Vagina (tissue), 2 donors: ENCODE results near the gene SRP68. TPM values are rescaled to one million over a fixed set of nuclear protein-coding genes. Genes with fewer than 3 reads are reported as not detected.

Source experiments
- DNase-seq, 2 donors: peaks; one replicate each; pipeline ENCODE4 v3.0.0-alpha.2; 2017; ENCODE audit errors: extremely low spot score in 2 of 2
- H3K27ac ChIP-seq: fragments of 200-600 bp; sonication (generic); one replicate; pipeline ENCODE4 v1.5.1; 2019
- H3K27me3 ChIP-seq: fragments of 200-600 bp; sonication (generic); one replicate; pipeline ENCODE4 v1.5.1; 2019
- H3K36me3 ChIP-seq, 2 donors: fragments of 200-600 bp; sonication (generic); one replicate each; pipeline ENCODE4 v1.5.1; 2017 to 2019
- H3K4me1 ChIP-seq: fragments of 200-600 bp; sonication (generic); one replicate; pipeline ENCODE4 v1.5.1; 2019
- H3K4me3 ChIP-seq, 2 donors: fragments of 200-600 bp; sonication (generic); 1 replicate in 1 of 2; 2 replicates in 1 of 2; pipeline ENCODE4 v1.5.1; 2016 to 2019
- H3K9me3 ChIP-seq: fragments of 200-600 bp; sonication (generic); one replicate; pipeline ENCODE4 v1.5.1; 2019
- CTCF ChIP-seq, 3 experiments: fragments of 450-650 bp in 2 of 3; fragments of 200-600 bp in 1 of 3; sonication (generic) in 1 of 3; IDR thresholded peaks; one replicate each; pipeline ENCODE4 v1.5.1; 2017 to 2019; ENCODE audit warnings: antibody characterized with exemption in 3 of 3, mild to moderate bottlenecking in 2 of 3, moderate library complexity in 2 of 3
- POLR2A ChIP-seq, 2 donors: fragments of 450-650 bp; IDR thresholded peaks; one replicate each; pipeline ENCODE4 v1.6.1; 2017; ENCODE audit warnings: antibody characterized with exemption in 2 of 2, mild to moderate bottlenecking in 2 of 2, moderate library complexity in 2 of 2
- POLR2AphosphoS5 ChIP-seq, 2 donors: sonication (generic); formaldehyde crosslinking; IDR thresholded peaks; one replicate each; pipeline ENCODE4 v1.9.0; 2017; ENCODE audit warnings: antibody characterized with exemption in 2 of 2, mild to moderate bottlenecking in 2 of 2, low read depth in 1 of 2; ENCODE audit not compliant: insufficient read depth in 1 of 2
- intact Hi-C: fragments of 100-400 bp; cut with DNase I; formaldehyde crosslinking; loops from one replicate; pipeline ENCODE4 v1.15.1; 2023
- total RNA-seq: library from RNA; depleted of rRNA; stranded (reverse); fragments of >200 nt; gene quantifications from one replicate; pipeline ENCODE4 v1.2.3, GENCODE V29; 2016

SRP68 gene
- total RNA-seq, 1 donor from 2014 or later, result 52.8 TPM

DNA sequence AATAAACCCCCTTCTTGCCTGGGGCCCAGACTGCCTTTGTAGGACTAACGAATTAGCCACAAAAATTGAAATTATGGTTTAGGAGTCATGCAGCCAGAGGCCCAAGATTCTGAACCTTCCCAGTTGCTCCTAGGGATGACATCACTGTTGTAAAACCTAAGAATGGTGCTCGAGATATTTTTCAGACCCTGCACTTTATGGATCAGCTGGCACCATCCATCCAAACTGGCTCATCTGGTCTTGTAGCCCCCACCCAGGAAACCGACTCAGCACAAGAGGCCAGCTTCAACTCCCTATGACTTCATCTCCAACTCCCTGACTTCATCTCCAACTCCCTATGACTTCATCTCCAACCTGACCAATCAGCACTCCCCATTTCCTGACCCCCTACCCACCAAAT lies 34.3 kb downstream of the SRP68 start:
- peaks cover 12% of the 10 kb centered on the region for H3K4me1 ChIP-seq
- no peaks in the 10 kb centered on the region for H3K9me3 ChIP-seq
- TF ChIP-seq POLR2AphosphoS5 (IDR thresholded peaks at IDR 0.05; ENCODE audit: insufficient read depth in 1 of 2, low read depth in 1 of 2) (no peak), POLR2A (IDR thresholded peaks at IDR 0.05) (no peak), CTCF (IDR thresholded peaks at IDR 0.05) (no peak)
- no peak overlapping the region for H3K27ac ChIP-seq
- DNase-seq, result no peak
- H3K4me3 ChIP-seq, result no peak overlapping the region
- H3K36me3 ChIP-seq, result peaks cover 4 to 49% of the 10 kb centered on the region in 2 donors
- intact Hi-C loops, result no loop called here
- H3K27me3 ChIP-seq, result no peaks in the 10 kb centered on the region

- H3K4me3 ChIP-seq, result no peak overlapping the region
- intact Hi-C loops, result no loop called here
- H3K27me3 ChIP-seq, result no peaks in the 10 kb centered on the region
- H3K4me1 ChIP-seq, result peaks cover 12% of the 10 kb centered on the region
- TF ChIP-seq POLR2A (IDR thresholded peaks at IDR 0.05), result no peak
- TF ChIP-seq POLR2AphosphoS5 (IDR thresholded peaks at IDR 0.05; ENCODE audit: insufficient read depth in 1 of 2, low read depth in 1 of 2), result no peak
- H3K27ac ChIP-seq, result no peak overlapping the region
- H3K9me3 ChIP-seq, result no peaks in the 10 kb centered on the region
- H3K36me3 ChIP-seq, result peaks cover 4 to 35% of the 10 kb centered on the region in 2 donors
- DNase-seq, result no peak
These were observed 35.6 kb downstream of the SRP68 start for GRCh38 chr17:76036497-76037261.

DNA sequence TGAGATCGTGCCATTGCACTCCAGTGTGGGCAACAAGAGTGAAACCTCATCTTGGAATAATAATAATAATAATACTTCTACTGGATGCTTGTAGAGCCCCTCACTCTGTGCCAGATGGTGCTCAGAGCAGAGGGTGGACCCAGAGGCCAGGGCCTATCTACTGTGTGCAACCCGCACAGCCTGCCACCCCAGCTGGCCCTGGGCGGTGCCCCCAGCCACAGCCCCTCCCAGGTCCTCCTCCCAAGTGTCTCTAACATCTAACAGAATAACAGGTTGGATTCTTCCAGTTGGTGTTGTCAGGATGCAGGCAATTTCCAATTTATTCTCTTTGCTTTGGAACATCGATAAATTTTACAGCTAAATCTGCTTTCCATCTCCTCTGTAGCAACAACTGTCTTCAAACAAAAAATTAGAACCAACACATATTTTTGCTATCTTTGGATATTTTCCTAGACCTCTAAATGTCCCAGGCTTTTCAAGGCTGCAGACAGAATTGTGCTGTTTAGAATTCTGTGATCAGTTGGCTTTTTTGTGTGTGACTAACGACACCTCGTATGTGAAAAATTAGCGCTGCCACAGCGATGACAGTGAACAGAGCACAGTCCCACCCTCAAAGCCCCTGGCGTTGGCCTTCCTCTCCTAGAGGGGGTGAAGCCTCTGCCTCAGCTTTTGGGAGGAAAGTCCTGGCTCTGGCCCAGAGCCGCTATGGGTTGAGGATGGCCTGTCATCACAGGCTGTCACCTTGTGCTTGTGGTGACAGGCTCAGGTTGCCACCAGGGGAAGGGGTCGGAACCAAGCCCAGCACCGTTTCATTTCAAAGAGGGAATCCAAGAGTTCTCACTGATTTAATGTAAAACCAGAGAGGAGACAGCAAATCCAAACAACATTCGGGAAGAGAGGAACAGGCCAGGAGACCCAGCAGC lies 37.6 kb downstream of the SRP68 start:
- Histone ChIP-seq H3K27ac (no peak overlapping the region), H3K27me3 (no peaks in the 10 kb centered on the region), H3K4me3 (no peak overlapping the region), H3K36me3 (peaks cover 0 to 15% of the 10 kb centered on the region in 2 donors), H3K4me1 (peaks cover 15% of the 10 kb centered on the region), H3K9me3 (no peaks in the 10 kb centered on the region)
- no peak for DNase-seq
- TF ChIP-seq CTCF (IDR thresholded peaks at IDR 0.05) (no peak), POLR2A (IDR thresholded peaks at IDR 0.05) (no peak), POLR2AphosphoS5 (IDR thresholded peaks at IDR 0.05; ENCODE audit: insufficient read depth in 1 of 2, low read depth in 1 of 2) (no peak)
- intact Hi-C loops, result no loop called here

DNA sequence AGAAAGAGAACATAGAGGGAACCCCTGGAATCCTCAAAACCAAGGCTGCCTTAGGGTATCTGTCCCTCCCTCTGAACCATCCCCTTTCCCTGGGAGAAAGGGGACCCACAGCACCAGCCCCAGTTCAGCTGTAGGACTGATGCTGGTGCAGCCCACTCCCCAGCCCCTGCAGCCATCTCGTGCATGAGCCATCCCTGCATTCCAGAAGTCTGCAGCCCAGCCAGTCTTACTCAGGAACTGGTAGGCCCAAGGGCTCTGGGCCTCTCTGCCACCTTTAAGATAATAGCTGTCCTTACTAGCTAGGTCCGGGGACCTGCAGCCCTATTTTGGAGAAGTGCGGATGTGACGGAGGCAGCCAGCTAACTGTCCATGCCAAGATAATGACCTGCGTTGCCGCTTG lies 39.2 kb downstream of the SRP68 start:
- Histone ChIP-seq H3K27me3 (no peaks in the 10 kb centered on the region), H3K9me3 (no peaks in the 10 kb centered on the region), H3K36me3 (no peaks in the 10 kb centered on the region), H3K4me3 (no peak overlapping the region), H3K27ac (no peak overlapping the region), H3K4me1 (peaks cover 21% of the 10 kb centered on the region)
- no peak for DNase-seq
- TF ChIP-seq POLR2AphosphoS5 (IDR thresholded peaks at IDR 0.05; ENCODE audit: insufficient read depth in 1 of 2, low read depth in 1 of 2), result no peak
- TF ChIP-seq POLR2A (IDR thresholded peaks at IDR 0.05), result no peak
- intact Hi-C loops, result no loop called here

DNA sequence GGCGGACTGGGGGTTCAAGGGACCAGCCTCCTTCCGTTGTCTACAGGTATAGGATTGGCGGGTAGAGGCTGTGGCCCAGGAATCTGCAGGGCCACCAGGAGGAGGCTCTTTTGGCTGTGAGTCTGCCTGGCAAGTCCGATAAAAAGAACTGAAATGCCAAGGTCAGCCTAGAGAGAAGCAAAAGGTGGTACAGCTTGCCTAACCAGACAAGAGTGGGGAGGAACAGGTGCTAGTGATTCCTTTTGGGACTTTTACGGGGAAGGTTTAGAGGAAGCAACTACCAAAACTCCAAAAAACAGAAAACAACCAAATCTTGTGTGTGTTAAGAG lies 39.6 kb downstream of the SRP68 start:
- TF ChIP-seq POLR2AphosphoS5 (IDR thresholded peaks at IDR 0.05; ENCODE audit: insufficient read depth in 1 of 2, low read depth in 1 of 2) (no peak), CTCF (IDR thresholded peaks at IDR 0.05) (no peak), POLR2A (IDR thresholded peaks at IDR 0.05) (no peak)
- H3K36me3 ChIP-seq, result no peaks in the 10 kb centered on the region
- no peaks in the 10 kb centered on the region for H3K9me3 ChIP-seq
- no peak overlapping the region for H3K4me3 ChIP-seq
- H3K27ac ChIP-seq, result no peak overlapping the region
- peaks cover 21% of the 10 kb centered on the region for H3K4me1 ChIP-seq
- intact Hi-C loops, result no loop called here
- no peaks in the 10 kb centered on the region for H3K27me3 ChIP-seq
- no peak for DNase-seq
